WTC11 (cell line): ENCODE measurements around the gene SIAH3. TPM values are rescaled to one million over a fixed set of nuclear protein-coding genes. Genes with fewer than 3 reads are reported as not detected.

Experiments
- ATAC-seq: fragments of 200-7000 bp; cut with Tn5 transposase; 2 replicates; pipeline ENCODE4 v1.10.0; 2021; ENCODE audit warnings: mild to moderate bottlenecking, moderate library complexity
- CTCF ChIA-PET: fragments of 300-600 bp; sonication (Branson Sonifier 250); formaldehyde crosslinking; loops from one replicate; lab custom pipeline; 2021; ENCODE audit warnings: antibody characterized with exemption; lab: Charles Lee
- POLR2A ChIA-PET: fragments of 350-600 bp; sonication (Branson Sonifier 250); formaldehyde crosslinking; loops from one replicate; lab custom pipeline; 2021; ENCODE audit warnings: antibody characterized with exemption; lab: Charles Lee
- DNase-seq: peaks from one replicate; pipeline ENCODE4 v3.0.0; 2021; ENCODE audit warnings: low spot score
- H3K27ac Mint-ChIP-seq: 2 replicates; pipeline ENCODE4 v1.8.0; 2021; ENCODE audit warnings: mixed read lengths
- H3K27me3 Mint-ChIP-seq: 2 replicates; pipeline ENCODE4 v1.8.0; 2021; ENCODE audit warnings: low read depth, mild to moderate bottlenecking, moderate library complexity, mixed read lengths
- H3K36me3 Mint-ChIP-seq: 2 replicates; pipeline ENCODE4 v1.8.0; 2021; ENCODE audit warnings: mixed read lengths
- H3K4me1 Mint-ChIP-seq: 2 replicates; pipeline ENCODE4 v1.8.0; 2022; ENCODE audit warnings: mixed read lengths
- H3K4me3 Mint-ChIP-seq: 2 replicates; pipeline ENCODE4 v1.8.0; 2021; ENCODE audit warnings: mild to moderate bottlenecking, moderate library complexity, mixed read lengths
- H3K9me3 Mint-ChIP-seq: 2 replicates; pipeline ENCODE4 v1.8.0; 2021; ENCODE audit warnings: mixed read lengths
- CBFB ChIP-seq: sonication (generic); formaldehyde crosslinking; IDR thresholded peaks from 2 replicates; pipeline ENCODE4 v1.8.1; 2022; ENCODE audit warnings: mild to moderate bottlenecking, low read depth, missing genetic modification reagents
- CREB1 ChIP-seq: sonication (generic); formaldehyde crosslinking; IDR thresholded peaks from 2 replicates; pipeline ENCODE4 v1.8.0; 2023; ENCODE audit warnings: mild to moderate bottlenecking, missing genetic modification reagents
- EMX1 ChIP-seq: fragments of 250-450 bp; sonication (Bioruptor Pico); IDR thresholded peaks from 2 replicates; pipeline ENCODE4 v1.8.0; 2021; ENCODE audit warnings: mild to moderate bottlenecking
- ESRRA ChIP-seq: sonication (generic); formaldehyde crosslinking; IDR thresholded peaks from 2 replicates; pipeline ENCODE4 v1.8.1; 2022; ENCODE audit warnings: mild to moderate bottlenecking, missing genetic modification reagents, borderline replicate concordance
- FOXJ3 ChIP-seq: sonication (generic); formaldehyde crosslinking; IDR thresholded peaks from 2 replicates; pipeline ENCODE4 v1.9.0; 2021; ENCODE audit warnings: missing genetic modification reagents, mild to moderate bottlenecking, borderline replicate concordance
- MXD4 ChIP-seq: fragments of 250-450 bp; sonication (Bioruptor Pico); IDR thresholded peaks from 2 replicates; pipeline ENCODE4 v1.8.0; 2021; ENCODE audit warnings: mild to moderate bottlenecking, moderate library complexity, borderline replicate concordance
- MYBL2 ChIP-seq: sonication (generic); formaldehyde crosslinking; IDR thresholded peaks from 2 replicates; pipeline ENCODE4 v1.8.1; 2023; ENCODE audit warnings: mild to moderate bottlenecking, moderate library complexity, missing genetic modification reagents
- NR2C2 ChIP-seq: sonication (generic); formaldehyde crosslinking; IDR thresholded peaks from 2 replicates; pipeline ENCODE4 v1.8.0; 2022; ENCODE audit warnings: mild to moderate bottlenecking, missing genetic modification reagents
- OVOL2 ChIP-seq: fragments of 250-450 bp; sonication (Bioruptor Pico); IDR thresholded peaks from 2 replicates; pipeline ENCODE4 v1.9.0; 2021; ENCODE audit warnings: mild to moderate bottlenecking, borderline replicate concordance
- SMAD3 ChIP-seq: sonication (generic); formaldehyde crosslinking; IDR thresholded peaks from 2 replicates; pipeline ENCODE4 v1.8.0; 2022; ENCODE audit warnings: missing genetic modification reagents, mild to moderate bottlenecking, borderline replicate concordance
- SOX15 ChIP-seq: fragments of 250-450 bp; sonication (Bioruptor Pico); IDR thresholded peaks from 2 replicates; pipeline ENCODE4 v1.9.0; 2021; ENCODE audit warnings: mild to moderate bottlenecking
- SP1 ChIP-seq: sonication (generic); formaldehyde crosslinking; conservative IDR thresholded peaks from 2 replicates; pipeline ENCODE4 v1.8.1; 2022; ENCODE audit warnings: missing genetic modification reagents
- TEAD1 ChIP-seq: sonication (generic); formaldehyde crosslinking; IDR thresholded peaks from 2 replicates; pipeline ENCODE4 v1.8.0; 2022; ENCODE audit warnings: mild to moderate bottlenecking, missing genetic modification reagents
- TEAD4 ChIP-seq: sonication (generic); formaldehyde crosslinking; IDR thresholded peaks from 2 replicates; pipeline ENCODE4 v1.8.0; 2022; ENCODE audit warnings: mild to moderate bottlenecking, missing genetic modification reagents
- ZBTB21 ChIP-seq: sonication (generic); formaldehyde crosslinking; IDR thresholded peaks from 2 replicates; pipeline ENCODE4 v1.8.1; 2023; ENCODE audit warnings: mild to moderate bottlenecking, missing genetic modification reagents, borderline replicate concordance
- ZNF263 ChIP-seq: sonication (generic); formaldehyde crosslinking; IDR thresholded peaks from 2 replicates; pipeline ENCODE4 v1.8.1; 2022; ENCODE audit warnings: low read depth, mild to moderate bottlenecking, moderate library complexity, missing genetic modification reagents
- ZNF396 ChIP-seq: fragments of 250-450 bp; sonication (Bioruptor Pico); IDR thresholded peaks from 2 replicates; pipeline ENCODE4 v1.8.0; 2021; ENCODE audit warnings: mild to moderate bottlenecking, moderate library complexity, borderline replicate concordance
- total RNA-seq: library from RNA; stranded (reverse); gene quantifications from 3 replicates; pipeline ENCODE4 v1.2.3, GENCODE V29; 2021
- TF ChIP-seq, protein P1 (sequence below): fragments of 250-450 bp; sonication (Bioruptor Pico); IDR thresholded peaks from 2 replicates; pipeline ENCODE4 v1.9.0; 2021; ENCODE audit warnings: moderate library complexity, mild to moderate bottlenecking, inconsistent platforms, borderline replicate concordance
- TF ChIP-seq, protein P2 (sequence below): sonication (generic); formaldehyde crosslinking; IDR thresholded peaks from 2 replicates; pipeline ENCODE4 v1.8.0; 2022; ENCODE audit warnings: missing genetic modification reagents
- TF ChIP-seq, protein P3 (sequence below): sonication (generic); formaldehyde crosslinking; IDR thresholded peaks from 2 replicates; pipeline ENCODE4 v1.8.1; 2023; ENCODE audit warnings: mild to moderate bottlenecking, missing genetic modification reagents, moderate library complexity
- TF ChIP-seq, protein P4 (sequence below): fragments of 250-450 bp; sonication (Bioruptor Pico); IDR thresholded peaks from 2 replicates; pipeline ENCODE4 v1.9.0; 2021; ENCODE audit warnings: mild to moderate bottlenecking
- TF ChIP-seq, protein P5 (sequence below): sonication (generic); formaldehyde crosslinking; IDR thresholded peaks from 2 replicates; pipeline ENCODE4 v1.8.1; 2023; ENCODE audit warnings: mild to moderate bottlenecking, moderate library complexity, missing genetic modification reagents
- TF ChIP-seq, protein P6 (sequence below): sonication (generic); formaldehyde crosslinking; IDR thresholded peaks from 2 replicates; pipeline ENCODE4 v1.8.1; 2022; ENCODE audit warnings: low read depth, mild to moderate bottlenecking, moderate library complexity, missing genetic modification reagents, borderline replicate concordance

SIAH3 gene
- total RNA-seq, 1 experiment from 2014 or later: 0.31 TPM

DNA sequence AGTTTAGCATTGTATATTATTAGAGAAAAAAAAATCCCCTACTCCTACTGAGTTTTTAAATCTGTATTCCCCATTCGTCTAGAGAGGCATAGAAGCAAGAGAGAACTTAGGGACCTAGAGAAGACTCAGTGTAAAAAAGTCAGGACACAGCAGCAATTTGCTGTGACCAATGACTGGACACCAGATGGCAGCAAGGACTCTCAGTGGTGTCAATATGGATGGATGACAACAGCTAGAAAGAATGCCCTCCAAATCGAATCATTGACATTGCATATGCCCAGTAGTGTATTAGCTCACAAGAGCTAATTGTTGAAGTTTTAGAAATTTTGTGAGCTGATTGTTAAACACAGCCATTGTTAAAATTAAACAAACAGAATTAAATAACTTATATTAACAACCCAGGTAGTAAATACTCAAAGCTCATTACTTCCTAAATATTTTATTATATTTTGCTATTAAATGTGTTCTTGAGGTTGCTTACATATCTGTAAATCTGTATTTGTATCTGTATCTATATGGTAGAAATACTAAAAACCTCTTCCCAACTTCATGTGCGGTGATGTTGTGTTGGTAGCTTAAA, 43.9 kb downstream of the SIAH3 start (continued):
- no peak for TF ChIP-seq OVOL2 (CRISPR knock-in tag)
- no peak for TF ChIP-seq ZNF263 (CRISPR knock-in tag)
- TF ChIP-seq, protein P1, sequence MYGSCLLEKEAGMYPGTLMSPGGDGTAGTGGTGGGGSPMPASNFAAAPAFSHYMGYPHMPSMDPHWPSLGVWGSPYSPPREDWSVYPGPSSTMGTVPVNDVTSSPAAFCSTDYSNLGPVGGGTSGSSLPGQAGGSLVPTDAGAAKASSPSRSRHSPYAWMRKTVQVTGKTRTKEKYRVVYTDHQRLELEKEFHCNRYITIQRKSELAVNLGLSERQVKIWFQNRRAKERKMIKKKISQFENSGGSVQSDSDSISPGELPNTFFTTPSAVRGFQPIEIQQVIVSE (CRISPR knock-in tag): no peak
- TF ChIP-seq, all 79 proteins: peak for 0

DNA sequence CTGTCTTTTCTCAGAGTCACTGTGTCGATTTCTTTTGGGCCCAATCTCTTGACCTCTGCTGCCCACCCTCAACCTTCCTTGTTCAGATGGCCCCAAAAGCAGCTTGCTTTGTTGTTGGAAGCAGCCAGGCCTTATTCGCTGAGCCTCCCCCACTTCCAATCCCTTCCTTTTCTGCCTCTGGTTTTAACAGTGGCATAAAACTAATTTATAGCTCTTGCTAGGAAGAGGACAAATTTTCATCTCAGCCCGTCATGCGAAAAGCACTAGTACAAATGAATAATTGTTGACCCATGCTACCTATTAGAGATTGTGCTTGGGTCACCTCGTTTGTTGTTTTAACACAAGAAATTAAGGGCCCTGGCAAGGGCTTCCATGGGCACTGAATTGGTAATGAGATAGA, 51.1 kb downstream of the SIAH3 start:
- no peaks in the 10 kb centered on the region for H3K4me1 Mint-ChIP-seq
- TF ChIP-seq, protein P2, sequence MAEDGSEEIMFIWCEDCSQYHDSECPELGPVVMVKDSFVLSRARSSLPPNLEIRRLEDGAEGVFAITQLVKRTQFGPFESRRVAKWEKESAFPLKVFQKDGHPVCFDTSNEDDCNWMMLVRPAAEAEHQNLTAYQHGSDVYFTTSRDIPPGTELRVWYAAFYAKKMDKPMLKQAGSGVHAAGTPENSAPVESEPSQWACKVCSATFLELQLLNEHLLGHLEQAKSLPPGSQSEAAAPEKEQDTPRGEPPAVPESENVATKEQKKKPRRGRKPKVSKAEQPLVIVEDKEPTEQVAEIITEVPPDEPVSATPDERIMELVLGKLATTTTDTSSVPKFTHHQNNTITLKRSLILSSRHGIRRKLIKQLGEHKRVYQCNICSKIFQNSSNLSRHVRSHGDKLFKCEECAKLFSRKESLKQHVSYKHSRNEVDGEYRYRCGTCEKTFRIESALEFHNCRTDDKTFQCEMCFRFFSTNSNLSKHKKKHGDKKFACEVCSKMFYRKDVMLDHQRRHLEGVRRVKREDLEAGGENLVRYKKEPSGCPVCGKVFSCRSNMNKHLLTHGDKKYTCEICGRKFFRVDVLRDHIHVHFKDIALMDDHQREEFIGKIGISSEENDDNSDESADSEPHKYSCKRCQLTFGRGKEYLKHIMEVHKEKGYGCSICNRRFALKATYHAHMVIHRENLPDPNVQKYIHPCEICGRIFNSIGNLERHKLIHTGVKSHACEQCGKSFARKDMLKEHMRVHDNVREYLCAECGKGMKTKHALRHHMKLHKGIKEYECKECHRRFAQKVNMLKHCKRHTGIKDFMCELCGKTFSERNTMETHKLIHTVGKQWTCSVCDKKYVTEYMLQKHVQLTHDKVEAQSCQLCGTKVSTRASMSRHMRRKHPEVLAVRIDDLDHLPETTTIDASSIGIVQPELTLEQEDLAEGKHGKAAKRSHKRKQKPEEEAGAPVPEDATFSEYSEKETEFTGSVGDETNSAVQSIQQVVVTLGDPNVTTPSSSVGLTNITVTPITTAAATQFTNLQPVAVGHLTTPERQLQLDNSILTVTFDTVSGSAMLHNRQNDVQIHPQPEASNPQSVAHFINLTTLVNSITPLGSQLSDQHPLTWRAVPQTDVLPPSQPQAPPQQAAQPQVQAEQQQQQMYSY (CRISPR knock-in tag): no peak
- TF ChIP-seq OVOL2 (CRISPR knock-in tag) (no peak), ESRRA (CRISPR knock-in tag) (no peak), FOXJ3 (CRISPR knock-in tag) (no peak), SMAD3 (CRISPR knock-in tag) (no peak), ZNF263 (CRISPR knock-in tag) (no peak), CBFB (no peak)
- TF ChIP-seq, protein P3, sequence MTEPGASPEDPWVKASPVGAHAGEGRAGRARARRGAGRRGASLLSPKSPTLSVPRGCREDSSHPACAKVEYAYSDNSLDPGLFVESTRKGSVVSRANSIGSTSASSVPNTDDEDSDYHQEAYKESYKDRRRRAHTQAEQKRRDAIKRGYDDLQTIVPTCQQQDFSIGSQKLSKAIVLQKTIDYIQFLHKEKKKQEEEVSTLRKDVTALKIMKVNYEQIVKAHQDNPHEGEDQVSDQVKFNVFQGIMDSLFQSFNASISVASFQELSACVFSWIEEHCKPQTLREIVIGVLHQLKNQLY (CRISPR knock-in tag): no peak
- TF ChIP-seq, protein P4, sequence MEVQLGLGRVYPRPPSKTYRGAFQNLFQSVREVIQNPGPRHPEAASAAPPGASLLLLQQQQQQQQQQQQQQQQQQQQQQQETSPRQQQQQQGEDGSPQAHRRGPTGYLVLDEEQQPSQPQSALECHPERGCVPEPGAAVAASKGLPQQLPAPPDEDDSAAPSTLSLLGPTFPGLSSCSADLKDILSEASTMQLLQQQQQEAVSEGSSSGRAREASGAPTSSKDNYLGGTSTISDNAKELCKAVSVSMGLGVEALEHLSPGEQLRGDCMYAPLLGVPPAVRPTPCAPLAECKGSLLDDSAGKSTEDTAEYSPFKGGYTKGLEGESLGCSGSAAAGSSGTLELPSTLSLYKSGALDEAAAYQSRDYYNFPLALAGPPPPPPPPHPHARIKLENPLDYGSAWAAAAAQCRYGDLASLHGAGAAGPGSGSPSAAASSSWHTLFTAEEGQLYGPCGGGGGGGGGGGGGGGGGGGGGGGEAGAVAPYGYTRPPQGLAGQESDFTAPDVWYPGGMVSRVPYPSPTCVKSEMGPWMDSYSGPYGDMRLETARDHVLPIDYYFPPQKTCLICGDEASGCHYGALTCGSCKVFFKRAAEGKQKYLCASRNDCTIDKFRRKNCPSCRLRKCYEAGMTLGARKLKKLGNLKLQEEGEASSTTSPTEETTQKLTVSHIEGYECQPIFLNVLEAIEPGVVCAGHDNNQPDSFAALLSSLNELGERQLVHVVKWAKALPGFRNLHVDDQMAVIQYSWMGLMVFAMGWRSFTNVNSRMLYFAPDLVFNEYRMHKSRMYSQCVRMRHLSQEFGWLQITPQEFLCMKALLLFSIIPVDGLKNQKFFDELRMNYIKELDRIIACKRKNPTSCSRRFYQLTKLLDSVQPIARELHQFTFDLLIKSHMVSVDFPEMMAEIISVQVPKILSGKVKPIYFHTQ (CRISPR knock-in tag): no peak
- TF ChIP-seq, all 79 proteins: peak for 0
- Mint-ChIP-seq H3K27me3 (no peaks in the 10 kb centered on the region; the same call in 1 of the 2 replicates), H3K27ac (no peak overlapping the region), H3K9me3 (no peaks in the 10 kb centered on the region), H3K36me3 (no peaks in the 10 kb centered on the region), H3K4me3 (no peak overlapping the region)
- ChIA-PET CTCF (no interaction called here), POLR2A (no interaction called here)
- DNase-seq (no peak), ATAC-seq (no peak)

DNA sequence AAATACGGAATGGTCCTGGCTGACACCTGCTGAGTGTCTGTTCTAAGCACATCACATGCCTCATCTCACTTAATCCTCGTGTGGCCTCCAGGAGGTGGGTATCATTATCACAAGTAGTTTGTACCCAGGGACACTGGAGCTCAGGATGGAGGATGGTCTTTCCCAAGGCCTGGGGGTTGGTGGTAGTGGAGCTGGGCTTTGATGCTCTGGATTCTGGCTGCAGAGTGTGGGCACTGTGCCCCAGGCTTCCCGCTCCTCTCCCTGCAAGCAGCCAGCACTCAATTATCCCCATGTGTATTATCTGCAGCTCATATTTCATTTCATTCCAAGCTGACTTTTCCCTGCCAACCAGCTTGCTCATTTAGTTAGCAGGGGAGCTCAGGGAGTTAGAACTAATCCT, 52.1 kb downstream of the SIAH3 start:
- CTCF ChIA-PET: interaction anchor here (1.7 kb wide), 1 partner anchor 80 kb away, joined by 4 read pairs; no protein-coding TSS in a partner anchor
- TF ChIP-seq ESRRA (CRISPR knock-in tag): no peak
- TF ChIP-seq, protein P5, sequence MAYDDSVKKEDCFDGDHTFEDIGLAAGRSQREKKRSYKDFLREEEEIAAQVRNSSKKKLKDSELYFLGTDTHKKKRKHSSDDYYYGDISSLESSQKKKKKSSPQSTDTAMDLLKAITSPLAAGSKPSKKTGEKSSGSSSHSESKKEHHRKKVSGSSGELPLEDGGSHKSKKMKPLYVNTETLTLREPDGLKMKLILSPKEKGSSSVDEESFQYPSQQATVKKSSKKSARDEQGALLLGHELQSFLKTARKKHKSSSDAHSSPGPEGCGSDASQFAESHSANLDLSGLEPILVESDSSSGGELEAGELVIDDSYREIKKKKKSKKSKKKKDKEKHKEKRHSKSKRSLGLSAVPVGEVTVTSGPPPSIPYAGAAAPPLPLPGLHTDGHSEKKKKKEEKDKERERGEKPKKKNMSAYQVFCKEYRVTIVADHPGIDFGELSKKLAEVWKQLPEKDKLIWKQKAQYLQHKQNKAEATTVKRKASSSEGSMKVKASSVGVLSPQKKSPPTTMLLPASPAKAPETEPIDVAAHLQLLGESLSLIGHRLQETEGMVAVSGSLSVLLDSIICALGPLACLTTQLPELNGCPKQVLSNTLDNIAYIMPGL: no peak
- no peak for TF ChIP-seq ZBTB21
- TF ChIP-seq ZNF396 (CRISPR knock-in tag): no peak
- no peak for TF ChIP-seq NR2C2
- no peak for TF ChIP-seq TEAD1 (CRISPR knock-in tag)
- no peak for TF ChIP-seq MXD4 (CRISPR knock-in tag)
- TF ChIP-seq CREB1 (CRISPR knock-in tag): no peak
- TF ChIP-seq SOX15 (CRISPR knock-in tag): no peak
- TF ChIP-seq MYBL2 (CRISPR knock-in tag): no peak
- TF ChIP-seq TEAD4 (CRISPR knock-in tag): no peak
- TF ChIP-seq, protein P6, sequence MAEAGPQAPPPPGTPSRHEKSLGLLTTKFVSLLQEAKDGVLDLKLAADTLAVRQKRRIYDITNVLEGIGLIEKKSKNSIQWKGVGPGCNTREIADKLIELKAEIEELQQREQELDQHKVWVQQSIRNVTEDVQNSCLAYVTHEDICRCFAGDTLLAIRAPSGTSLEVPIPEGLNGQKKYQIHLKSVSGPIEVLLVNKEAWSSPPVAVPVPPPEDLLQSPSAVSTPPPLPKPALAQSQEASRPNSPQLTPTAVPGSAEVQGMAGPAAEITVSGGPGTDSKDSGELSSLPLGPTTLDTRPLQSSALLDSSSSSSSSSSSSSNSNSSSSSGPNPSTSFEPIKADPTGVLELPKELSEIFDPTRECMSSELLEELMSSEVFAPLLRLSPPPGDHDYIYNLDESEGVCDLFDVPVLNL (CRISPR knock-in tag): no peak
- TF ChIP-seq SP1 (CRISPR knock-in tag): no peak
- TF ChIP-seq EMX1: no peak

More for the DNA sequence above, 52.1 kb downstream of the SIAH3 start:
- DNase-seq: no peak
- no peak overlapping the region for H3K27ac Mint-ChIP-seq
- no peak for ATAC-seq
- H3K36me3 Mint-ChIP-seq: no peaks in the 10 kb centered on the region
- H3K27me3 Mint-ChIP-seq: no peaks in the 10 kb centered on the region; the same call in 1 of the 2 replicates
- POLR2A ChIA-PET: no interaction called here
- peaks cover 6% of the 10 kb centered on the region for H3K9me3 Mint-ChIP-seq
- H3K4me1 Mint-ChIP-seq: no peaks in the 10 kb centered on the region
- no peak overlapping the region for H3K4me3 Mint-ChIP-seq
